Measurements from ENCODE around the gene B3GALNT1.

GRCh38 chr3:161148832-161149475 lies 43.8 kb upstream of the B3GALNT1 start:
- no peak for TF ChIP-seq POLR2A (IDR thresholded peaks at IDR 0.05)
- no peak for TF ChIP-seq CTCF (IDR thresholded peaks at IDR 0.05)

All from uterus (tissue), 2 donors.